Mucosa of rectum (tissue), 2 donors: ENCODE measurements around the gene CREBBP.

Experiments
- H3K27ac ChIP-seq, 2 donors: one replicate each; pipeline ENCODE4 v1.7.0; 2013; ENCODE audit warnings: inconsistent platforms in 2 of 2, low read depth in 2 of 2, low read length in 2 of 2
- H3K27me3 ChIP-seq, 2 donors: one replicate each; pipeline ENCODE4 v1.7.0; 2013; ENCODE audit warnings: low read length in 2 of 2; ENCODE audit not compliant: control insufficient read depth in 2 of 2, insufficient read depth in 2 of 2
- H3K36me3 ChIP-seq, 2 donors: one replicate each; pipeline ENCODE4 v1.7.0; 2013; ENCODE audit warnings: low read length in 2 of 2; ENCODE audit not compliant: control insufficient read depth in 2 of 2, insufficient read depth in 2 of 2
- H3K4me1 ChIP-seq, 2 donors: one replicate each; pipeline ENCODE4 v1.7.0; 2013; ENCODE audit warnings: low read length in 2 of 2, mild to moderate bottlenecking in 1 of 2; ENCODE audit not compliant: control insufficient read depth in 2 of 2, insufficient read depth in 2 of 2
- H3K4me3 ChIP-seq, 2 donors: one replicate each; pipeline ENCODE4 v1.7.0; 2013; ENCODE audit warnings: low read length in 2 of 2
- H3K9ac ChIP-seq, 2 donors: one replicate each; pipeline ENCODE4 v1.7.0; 2013; ENCODE audit warnings: low read length in 2 of 2, low read depth in 1 of 2, mild to moderate bottlenecking in 1 of 2
- H3K9me3 ChIP-seq, 2 donors: one replicate each; pipeline ENCODE4 v1.7.0; 2013; ENCODE audit warnings: low read length in 2 of 2; ENCODE audit not compliant: control insufficient read depth in 2 of 2
- donor health status: healthy.
- donor health status: Normal muscosa, but diverticular disease.

The CREBBP gene

DNA sequence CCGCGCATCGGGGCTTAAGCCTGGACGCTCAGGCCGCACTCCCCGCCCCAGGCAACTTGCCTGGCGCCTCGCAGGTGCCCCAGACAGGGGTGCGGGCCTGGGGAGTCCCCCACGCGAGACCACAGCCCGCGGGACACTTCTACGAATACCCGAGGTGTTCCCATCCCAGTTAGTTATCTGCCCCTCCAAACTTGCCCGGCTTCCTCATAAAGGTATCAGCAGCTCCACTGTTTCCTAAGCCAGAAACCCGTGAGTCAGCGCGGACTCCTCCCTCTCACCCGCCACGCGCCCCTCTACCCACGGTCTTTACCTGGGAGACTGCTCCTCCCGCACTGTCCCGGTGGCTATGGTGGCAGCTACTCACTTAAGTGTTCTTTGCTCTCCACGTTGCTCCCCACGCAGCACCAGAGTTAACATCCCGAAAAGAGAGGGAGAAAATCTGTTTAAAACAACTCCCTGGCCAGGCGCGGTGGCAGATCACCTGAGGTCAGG, 1.0 kb upstream of the CREBBP start:
- Histone ChIP-seq H3K27me3 (no peaks in the 10 kb centered on the region), H3K4me3 (peak overlapping the region; percentile 72 to 78), H3K27ac (no peak overlapping the region), H3K9ac (peak overlapping the region in 1 of 2 donors; percentile 97), H3K36me3 (no peaks in the 10 kb centered on the region), H3K9me3 (no peaks in the 10 kb centered on the region), H3K4me1 (peaks cover 7 to 22% of the 10 kb centered on the region in 2 donors)

GRCh38 chr16:3879887-3880564, 487 bp downstream of the CREBBP start:
- Histone ChIP-seq H3K9me3 (no peaks in the 10 kb centered on the region), H3K9ac (peak overlapping the region in 1 of 2 donors; percentile 71), H3K4me3 (peak overlapping the region; percentile 81 to 85), H3K27me3 (no peaks in the 10 kb centered on the region), H3K4me1 (peaks cover 13 to 31% of the 10 kb centered on the region in 2 donors), H3K27ac (peak overlapping the region; percentile 71 to 76), H3K36me3 (no peaks in the 10 kb centered on the region)

- Histone ChIP-seq H3K4me3 (peak overlapping the region; percentile 81 to 85), H3K36me3 (no peaks in the 10 kb centered on the region), H3K9ac (peak overlapping the region; percentile 52 to 71), H3K27me3 (no peaks in the 10 kb centered on the region), H3K27ac (no peak overlapping the region), H3K9me3 (no peaks in the 10 kb centered on the region), H3K4me1 (peaks cover 19 to 31% of the 10 kb centered on the region in 2 donors)
These were observed 1.1 kb downstream of the CREBBP start for GRCh38 chr16:3879258-3879886.

GRCh38 chr16:3878610-3879009, 1.9 kb downstream of the CREBBP start:
- no peaks in the 10 kb centered on the region for H3K27me3 ChIP-seq
- H3K9me3 ChIP-seq, result no peaks in the 10 kb centered on the region
- H3K36me3 ChIP-seq, result peaks cover 0 to under 1% of the 10 kb centered on the region in 2 donors
- H3K9ac ChIP-seq, result peak overlapping the region in 1 of 2 donors; percentile 71
- H3K4me1 ChIP-seq, result peaks cover 24 to 31% of the 10 kb centered on the region in 2 donors
- peak overlapping the region; percentile 81 to 85 for H3K4me3 ChIP-seq
- H3K27ac ChIP-seq, result no peak overlapping the region

DNA sequence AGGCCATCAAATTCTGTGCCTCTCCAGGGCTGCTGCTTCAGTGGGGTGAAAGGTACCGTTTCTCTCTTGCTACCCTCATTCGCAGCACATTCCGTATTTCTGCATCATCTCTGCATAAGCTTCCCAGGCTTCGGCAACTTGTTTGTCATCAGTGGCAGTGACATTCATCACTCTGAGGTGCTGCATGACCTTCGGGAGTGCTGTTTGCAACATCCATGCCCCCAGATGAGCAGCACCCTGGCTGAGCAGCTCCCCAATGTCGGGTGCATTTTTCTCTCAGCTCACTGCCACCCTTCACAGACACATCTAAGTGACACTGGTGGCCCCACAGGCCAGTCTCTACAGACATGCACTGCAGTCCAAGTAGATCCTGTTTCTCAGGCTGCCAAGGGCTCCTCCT, 3.8 kb downstream of the CREBBP start:
- Histone ChIP-seq H3K4me1 (peaks cover 24 to 41% of the 10 kb centered on the region in 2 donors), H3K9me3 (no peaks in the 10 kb centered on the region), H3K9ac (no peak overlapping the region), H3K36me3 (peaks cover 0 to 4% of the 10 kb centered on the region in 2 donors), H3K4me3 (peak overlapping the region in 1 of 2 donors; percentile 20), H3K27ac (no peak overlapping the region), H3K27me3 (no peaks in the 10 kb centered on the region)

GRCh38 chr16:3876160-3876559, 4.4 kb downstream of the CREBBP start:
- Histone ChIP-seq H3K9me3 (no peaks in the 10 kb centered on the region), H3K4me3 (no peak overlapping the region), H3K9ac (no peak overlapping the region), H3K36me3 (peaks cover 0 to 4% of the 10 kb centered on the region in 2 donors), H3K27ac (no peak overlapping the region), H3K4me1 (peaks cover 28 to 37% of the 10 kb centered on the region in 2 donors), H3K27me3 (no peaks in the 10 kb centered on the region)

DNA sequence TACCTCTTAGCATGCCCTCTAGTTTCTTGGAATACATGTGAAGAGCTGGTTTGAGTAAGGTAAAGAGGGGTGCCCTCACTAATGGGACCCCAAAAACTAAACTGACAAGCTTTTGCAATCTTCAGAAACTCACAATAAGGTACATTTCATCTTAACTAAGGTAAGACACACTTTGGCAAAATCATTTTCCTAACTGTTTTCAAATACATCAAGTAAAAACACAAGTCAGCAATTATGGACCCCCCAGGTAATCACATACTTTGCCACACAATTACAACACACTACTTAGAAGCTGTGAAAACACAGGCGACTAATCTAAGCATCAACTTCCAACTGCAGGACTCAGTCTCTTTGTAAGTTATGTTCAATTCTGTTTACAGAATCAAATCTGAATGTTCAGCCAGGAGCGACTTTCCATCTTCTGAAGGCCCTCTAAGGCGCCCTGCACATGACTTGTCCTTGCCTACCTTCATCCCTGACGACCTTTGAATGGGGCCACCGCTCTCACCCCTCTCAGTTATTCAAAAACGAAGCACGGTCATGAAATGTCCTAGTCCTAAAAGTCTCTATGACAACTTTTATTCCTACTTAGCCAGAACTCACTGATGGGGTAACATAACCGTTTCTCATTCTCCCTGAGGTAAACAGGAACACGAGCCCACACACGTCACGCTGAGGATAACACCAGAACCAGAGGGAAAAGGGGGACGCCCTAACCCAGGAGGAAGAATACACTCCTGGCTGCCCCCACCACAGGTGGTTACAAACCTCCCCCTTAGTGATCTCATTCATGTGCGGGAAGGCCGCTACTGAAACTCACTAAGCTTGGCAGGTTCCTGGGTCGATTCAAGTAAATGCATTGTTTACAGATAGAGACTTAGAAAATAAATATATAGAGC, 5.5 kb downstream of the CREBBP start:
- Histone ChIP-seq H3K27ac (no peak overlapping the region), H3K27me3 (no peaks in the 10 kb centered on the region), H3K4me1 (peaks cover 29 to 37% of the 10 kb centered on the region in 2 donors), H3K4me3 (no peak overlapping the region), H3K36me3 (peaks cover 0 to 4% of the 10 kb centered on the region in 2 donors), H3K9ac (no peak overlapping the region), H3K9me3 (no peaks in the 10 kb centered on the region)

- no peak overlapping the region for H3K27ac ChIP-seq
These were observed 6.3 kb downstream of the CREBBP start for GRCh38 chr16:3874242-3874641.

GRCh38 chr16:3873482-3874173, 6.9 kb downstream of the CREBBP start:
- Histone ChIP-seq H3K27ac (no peak overlapping the region), H3K9me3 (no peaks in the 10 kb centered on the region), H3K4me1 (peaks cover 25 to 31% of the 10 kb centered on the region in 2 donors), H3K9ac (no peak overlapping the region), H3K36me3 (peaks cover 0 to 4% of the 10 kb centered on the region in 2 donors), H3K4me3 (no peak overlapping the region), H3K27me3 (no peaks in the 10 kb centered on the region)

More at GRCh38 chr16:3874242-3874641, 6.3 kb downstream of the CREBBP start:
- Histone ChIP-seq H3K9ac (no peak overlapping the region), H3K4me1 (peaks cover 29 to 37% of the 10 kb centered on the region in 2 donors), H3K4me3 (no peak overlapping the region), H3K36me3 (peaks cover 0 to 4% of the 10 kb centered on the region in 2 donors), H3K27me3 (no peaks in the 10 kb centered on the region), H3K9me3 (no peaks in the 10 kb centered on the region)
